Measurements from ENCODE around the gene PIP5K1B. TPM values are rescaled to one million over a fixed set of nuclear protein-coding genes. Genes with fewer than 3 reads are reported as not detected.

PIP5K1B gene
- total and polyA plus RNA-seq, 2 of the 13 experiments (the other 11 are each of a cell fraction or from before 2014, with no cell fraction given): 15.8 to 17.5 TPM

- TF ChIP-seq ZNF142 (CRISPR knock-in tag; IDR thresholded peaks at IDR 0.05): no peak
- no peak for TF ChIP-seq EEA1 (CRISPR knock-in tag; IDR thresholded peaks at IDR 0.05; ENCODE audit: borderline replicate concordance)
- no peak for TF ChIP-seq CAMTA2 (CRISPR knock-in tag; IDR thresholded peaks at IDR 0.05; ENCODE audit: borderline replicate concordance)
- no peak for TF ChIP-seq PAX8 (CRISPR knock-in tag; IDR thresholded peaks at IDR 0.05; ENCODE audit: borderline replicate concordance)
- no peak for TF ChIP-seq STAT6 (CRISPR knock-in tag; IDR thresholded peaks at IDR 0.05; ENCODE audit: borderline replicate concordance)
- no peak for TF ChIP-seq ZNF17 (CRISPR knock-in tag; IDR thresholded peaks at IDR 0.05)
These were observed 154.3 kb downstream of the PIP5K1B start (continued) for GRCh38 chr9:68859347-68859746.
